ENCODE results near the gene TNPO1.

TNPO1 gene

DNA sequence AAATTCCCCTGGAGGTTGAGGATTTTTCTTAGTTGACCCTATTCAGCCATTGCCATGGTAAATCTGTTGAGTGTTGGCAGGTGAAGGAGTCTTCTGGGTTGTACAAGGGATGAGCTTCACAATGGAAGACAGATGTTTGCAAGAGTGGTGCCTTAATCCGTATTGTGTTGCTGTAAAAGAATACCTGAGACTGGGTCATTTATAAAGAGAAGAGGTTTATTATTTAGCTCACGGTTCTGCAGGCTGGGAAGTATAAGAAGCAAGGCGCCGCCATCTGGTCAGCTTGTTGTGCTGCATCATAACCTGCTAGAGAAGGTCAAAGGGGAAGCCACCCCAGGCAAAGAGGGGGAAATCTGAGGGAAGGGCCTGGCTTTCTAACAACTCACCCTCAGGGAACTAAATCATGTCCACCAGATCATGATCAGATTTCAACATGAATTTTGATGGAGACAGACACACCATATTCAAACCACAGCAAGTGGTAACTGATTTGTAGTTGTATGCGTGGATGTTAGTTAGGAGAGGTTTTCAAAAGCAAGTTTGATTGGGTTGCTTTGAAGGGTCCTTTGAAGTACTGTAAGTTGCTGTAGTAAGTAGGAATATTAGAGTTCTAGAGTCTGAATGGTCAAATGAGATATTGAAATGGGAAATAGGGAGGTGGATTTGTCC, 2.5 kb downstream of the TNPO1 start:
- peak; percentile 67 for DNase-seq (ENCODE audit: low spot score)

DNA sequence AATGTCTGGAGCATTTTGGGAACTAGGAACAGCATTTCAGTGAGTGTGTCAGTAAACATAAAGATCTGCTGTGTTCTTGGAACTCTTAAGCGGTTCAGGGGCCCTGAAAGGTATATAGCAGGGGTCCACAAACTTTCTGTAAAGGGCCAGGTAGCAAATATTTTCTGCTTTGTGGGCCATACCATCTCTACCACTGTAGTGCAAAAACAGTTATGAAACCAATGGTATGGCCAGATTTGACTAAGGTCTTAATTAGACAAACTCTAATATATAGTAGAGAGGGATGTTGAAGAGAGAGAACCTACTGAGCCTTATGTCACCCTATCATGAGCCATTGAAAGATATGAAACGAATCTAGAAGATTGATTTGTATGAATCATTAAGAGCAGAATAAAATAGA, 5.3 kb downstream of the TNPO1 start:
- no peak for DNase-seq (ENCODE audit: low spot score)

DNA sequence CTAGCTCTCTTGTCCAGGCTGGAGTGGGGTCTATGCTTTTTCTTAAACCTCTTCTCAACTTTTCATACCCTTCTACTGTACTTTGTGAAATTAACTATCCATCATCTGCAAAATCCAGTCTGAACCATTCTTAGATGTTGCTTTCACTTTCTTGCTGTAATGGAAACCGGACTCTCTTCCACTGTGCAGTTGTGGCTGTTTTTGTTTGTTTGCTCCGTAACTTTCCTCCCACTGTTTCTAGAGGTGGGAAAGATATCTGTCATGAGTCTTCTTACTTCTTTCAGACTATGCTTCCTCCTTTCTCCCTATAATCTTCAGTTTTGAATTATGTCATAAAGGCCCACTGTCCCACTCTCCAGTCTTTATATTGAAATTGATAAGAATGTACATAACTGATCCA, 6.5 kb downstream of the TNPO1 start:
- no peak for DNase-seq (ENCODE audit: low spot score)

DNA sequence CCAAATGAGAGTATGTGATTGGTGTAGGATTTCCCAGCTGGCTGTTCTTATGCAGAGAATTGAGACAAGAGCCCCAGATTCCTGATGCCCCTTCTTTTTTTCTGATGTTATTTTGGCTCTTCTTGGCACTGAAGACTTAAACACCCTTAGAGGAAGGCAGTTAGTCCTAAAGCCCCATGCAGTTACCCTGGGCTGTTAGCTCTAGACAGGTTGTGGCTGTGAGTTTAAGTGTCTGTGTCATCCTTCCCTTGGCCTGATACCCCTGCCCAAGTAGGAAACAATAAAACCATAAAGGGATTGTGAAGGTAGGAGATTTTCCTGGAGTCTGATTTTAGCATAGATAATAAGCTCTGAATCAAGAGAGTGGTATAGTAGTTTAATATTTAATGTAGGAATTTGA, 13.2 kb downstream of the TNPO1 start:
- DNase-seq (ENCODE audit: low spot score) = no peak

DNA sequence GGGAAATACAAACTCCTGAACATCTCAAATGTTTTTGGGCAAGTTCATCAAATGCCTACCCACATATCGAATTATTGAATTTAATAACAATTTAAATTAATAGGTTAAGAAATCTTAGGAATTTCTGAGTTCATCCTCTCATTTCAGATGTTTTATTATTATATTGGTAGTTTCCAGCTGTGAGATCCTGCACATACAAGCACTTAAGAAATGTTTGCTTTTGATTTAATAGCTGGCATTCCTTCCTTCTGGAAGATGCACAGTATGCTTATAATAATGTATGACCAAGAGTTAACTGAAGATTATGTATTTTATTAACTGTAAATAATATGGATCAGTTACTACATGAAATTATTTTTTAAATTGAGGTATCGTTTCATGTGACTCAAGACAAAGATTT, 13.9 kb downstream of the TNPO1 start:
- DNase-seq (ENCODE audit: low spot score) = no peak

DNA sequence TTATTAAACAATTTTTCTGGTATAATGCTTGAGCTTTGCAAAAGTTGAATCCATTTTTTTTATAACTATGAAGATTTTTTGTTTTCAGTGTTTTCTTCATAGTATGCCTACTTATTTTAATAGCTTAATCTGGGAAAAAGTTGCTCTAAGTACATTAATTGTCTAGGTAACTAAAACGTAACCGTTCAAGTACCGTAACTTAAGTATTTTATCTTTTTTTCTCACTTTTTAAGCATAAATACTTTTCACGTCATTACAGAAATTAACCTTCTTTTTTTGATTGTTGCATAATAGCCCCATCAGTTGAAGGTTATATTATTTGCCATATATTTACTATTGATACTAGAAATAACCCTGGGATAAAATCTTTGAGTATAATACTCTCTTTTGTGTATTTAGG, 15.2 kb downstream of the TNPO1 start:
- no peak for DNase-seq (ENCODE audit: low spot score)

DNA sequence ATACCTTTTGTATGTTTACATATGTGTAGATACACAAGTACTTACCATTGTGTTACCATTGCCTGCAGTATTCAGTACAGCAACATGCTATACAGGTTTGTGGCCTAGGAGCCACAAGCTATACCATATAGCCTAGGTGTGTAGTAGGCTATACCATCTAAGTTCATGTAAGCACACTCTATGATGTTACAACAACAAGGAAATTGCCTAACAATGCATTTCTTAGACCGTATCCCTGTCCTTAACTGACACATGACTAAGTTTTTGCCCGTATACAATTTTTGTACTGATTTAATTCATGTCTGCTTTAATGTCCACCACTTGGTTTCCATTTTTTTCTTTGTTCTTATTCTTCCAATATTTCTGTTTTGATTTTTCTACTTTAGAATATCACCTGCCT, 18.5 kb downstream of the TNPO1 start:
- DNase-seq (ENCODE audit: low spot score) = no peak

DNA sequence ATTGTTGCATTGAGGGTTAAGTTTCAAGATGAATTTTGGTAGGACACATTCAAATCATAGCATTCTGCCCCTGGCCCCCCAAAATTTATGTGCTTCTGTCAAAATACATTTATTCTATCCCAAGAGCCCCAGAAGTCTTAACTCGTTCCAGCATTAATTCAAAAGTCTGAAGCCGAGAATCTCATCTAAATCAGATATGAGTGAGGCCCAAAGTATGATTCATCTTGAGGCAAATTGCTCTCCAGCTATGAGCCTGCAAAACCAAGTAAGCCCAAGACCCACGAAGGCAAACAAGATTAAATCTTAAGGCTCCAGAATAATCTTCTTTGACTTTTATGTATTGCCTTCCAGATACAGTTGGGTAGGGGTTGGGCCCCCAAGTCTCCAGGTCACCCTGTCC, 19.2 kb downstream of the TNPO1 start:
- DNase-seq (ENCODE audit: low spot score) = no peak

DNA sequence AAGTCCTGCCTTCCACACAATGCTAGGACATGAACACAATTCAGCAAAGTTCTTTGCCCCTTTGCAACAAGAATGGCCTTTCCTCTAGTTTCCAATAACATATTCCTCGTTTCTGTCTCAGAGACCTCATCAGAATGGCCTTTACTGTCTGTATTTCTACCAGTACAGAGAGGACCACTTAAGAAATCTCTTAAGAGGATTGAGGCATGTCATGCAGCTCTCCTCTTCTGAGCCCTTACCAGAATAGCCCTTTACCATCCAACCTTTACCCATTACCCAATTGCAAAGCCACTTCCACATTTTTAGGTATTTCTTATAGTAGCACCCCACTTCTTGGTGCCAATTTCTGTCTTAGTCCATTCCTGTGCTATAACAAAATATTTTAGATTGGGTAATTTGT, 20.3 kb downstream of the TNPO1 start:
- DNase-seq (ENCODE audit: low spot score) = no peak

DNA sequence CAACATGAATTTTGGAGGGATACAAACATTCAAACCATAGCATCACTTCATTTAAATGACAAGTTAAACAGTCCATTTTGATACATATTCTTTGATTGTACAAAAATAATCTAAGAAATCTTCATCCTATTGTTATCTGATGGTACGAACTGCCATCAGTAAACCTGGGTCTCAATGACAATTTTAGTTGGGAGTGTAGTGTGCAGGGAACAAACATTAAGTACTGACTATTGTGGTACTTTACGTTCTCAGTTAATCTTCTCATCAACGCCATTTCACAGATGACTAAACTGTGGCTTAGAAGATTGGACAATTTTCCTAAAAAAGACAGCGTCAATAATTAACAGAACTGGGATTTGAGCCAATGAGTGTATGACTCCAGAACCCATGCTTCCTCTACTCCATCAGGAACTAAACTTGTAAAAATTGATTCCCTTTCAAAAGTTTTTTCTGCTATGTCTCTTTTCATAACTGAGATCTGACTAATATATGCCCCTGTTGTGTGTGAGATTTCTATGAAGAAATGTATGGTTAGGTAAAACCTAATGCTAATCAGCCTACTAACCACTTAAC, 21.1 kb downstream of the TNPO1 start:
- peak; percentile 83 for DNase-seq (ENCODE audit: low spot score)

DNA sequence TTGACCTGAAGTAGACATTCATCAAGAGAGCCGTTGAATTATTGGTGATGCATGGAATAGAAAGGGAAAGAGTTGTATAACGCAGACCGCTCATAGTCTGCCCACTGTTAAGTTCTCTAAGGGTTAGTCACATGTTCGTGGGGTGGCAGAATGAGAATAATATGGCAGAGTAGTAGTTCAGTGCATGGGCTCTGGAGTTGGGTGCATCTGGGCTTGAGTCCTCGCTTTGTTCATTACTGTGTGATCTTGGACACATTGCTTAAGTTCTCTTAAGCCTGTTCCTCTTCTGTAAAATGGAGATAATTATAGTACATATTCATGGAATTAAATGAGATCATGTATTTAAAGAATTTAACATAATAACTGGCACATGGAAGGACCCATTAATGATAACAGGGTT, 23.6 kb downstream of the TNPO1 start:
- peak; percentile 34 for DNase-seq (ENCODE audit: low spot score)

DNA sequence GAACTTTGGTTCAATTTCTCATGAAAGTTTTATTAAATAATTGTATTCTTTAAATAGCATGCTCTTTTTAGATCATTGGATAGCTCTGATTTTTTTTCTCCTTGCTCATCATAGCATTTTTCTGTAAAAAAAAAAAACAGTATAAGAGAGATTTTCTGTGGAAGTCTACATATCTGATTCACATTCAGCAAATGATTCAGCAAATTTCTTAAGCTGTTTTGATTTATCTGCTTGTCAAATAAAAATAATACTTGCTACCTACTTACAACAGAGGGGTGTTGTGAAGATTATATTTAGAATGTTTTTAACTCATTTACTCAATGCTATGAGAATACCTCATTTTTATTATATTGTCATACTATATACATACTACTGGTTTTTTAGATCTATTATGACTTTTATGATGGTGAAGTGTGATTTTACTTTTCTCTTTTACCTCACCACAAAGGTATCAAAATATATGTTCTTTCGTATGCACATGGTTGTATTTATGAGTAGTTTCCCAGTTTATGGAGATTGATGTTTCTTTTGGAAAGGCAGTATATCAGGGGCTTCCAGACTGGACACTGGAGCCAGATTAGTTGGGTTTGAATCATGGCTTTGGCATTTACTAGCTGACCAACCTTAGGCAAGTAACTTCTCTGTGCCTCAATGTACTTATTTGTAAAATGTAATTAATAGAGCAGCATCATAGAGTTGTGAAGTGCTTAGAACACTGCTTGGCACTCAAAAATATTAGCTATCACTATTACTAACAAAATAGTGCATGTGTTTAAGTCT, 25.5 kb downstream of the TNPO1 start:
- no peak for DNase-seq (ENCODE audit: low spot score)

DNA sequence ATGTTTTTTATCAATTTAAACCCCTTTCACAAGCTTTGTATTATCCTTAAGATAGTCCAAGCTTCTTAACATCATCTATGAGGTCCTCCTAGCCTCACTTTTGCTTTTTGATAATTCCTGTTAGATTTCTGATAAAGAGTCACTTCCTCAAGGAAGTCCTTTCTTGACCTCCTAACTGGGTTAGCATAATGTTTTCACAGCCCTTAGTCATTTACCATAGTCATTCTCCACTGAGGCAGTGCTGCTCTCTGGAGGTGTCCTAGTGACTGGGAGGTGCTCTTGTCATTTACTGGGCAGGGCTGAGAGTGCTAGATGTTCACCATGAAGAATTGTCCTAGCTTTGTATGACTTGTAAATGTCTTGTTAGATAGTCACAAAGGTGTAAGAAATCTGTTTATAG, 26.4 kb downstream of the TNPO1 start:
- DNase-seq (ENCODE audit: low spot score) = peak; percentile 86

DNA sequence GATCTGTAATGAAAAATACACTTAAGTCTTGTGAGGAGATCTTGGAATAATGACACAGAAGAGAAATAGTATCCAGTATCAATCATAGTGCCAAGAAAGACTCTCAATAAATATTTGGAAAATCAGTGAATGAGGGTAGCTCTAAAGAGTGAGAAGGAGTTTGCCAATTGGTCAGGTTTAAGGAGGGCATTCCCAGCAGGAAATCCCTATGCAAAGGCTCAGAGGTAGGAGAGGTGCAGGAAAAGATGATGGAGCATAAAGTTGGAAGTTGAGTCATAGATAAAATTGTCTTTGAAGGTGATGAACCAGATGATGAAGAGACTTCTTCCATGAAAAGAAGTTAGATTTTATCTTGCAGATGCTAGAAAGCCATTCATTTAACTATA, 27.8 kb downstream of the TNPO1 start:
- DNase-seq (ENCODE audit: low spot score) = no peak

DNA sequence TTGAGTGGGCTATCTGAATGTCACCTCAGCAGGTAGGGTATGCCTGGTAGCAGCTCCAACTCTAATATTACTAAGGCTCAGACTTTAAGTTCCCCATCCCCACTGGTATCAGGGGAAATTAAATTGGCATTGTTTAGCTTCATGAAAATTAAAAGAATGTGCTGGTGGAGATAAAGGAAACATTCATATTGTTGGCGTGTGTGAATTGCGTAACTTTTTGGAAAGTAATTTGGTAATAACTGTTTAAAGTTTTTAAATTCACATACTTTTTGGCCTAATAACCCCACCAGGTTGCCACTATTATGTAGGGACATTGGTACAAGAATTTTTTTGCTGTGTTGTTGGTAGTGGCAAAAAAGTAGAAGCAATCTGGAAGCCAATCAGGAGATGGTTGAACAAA, 29.4 kb downstream of the TNPO1 start:
- DNase-seq (ENCODE audit: low spot score) = no peak

DNA sequence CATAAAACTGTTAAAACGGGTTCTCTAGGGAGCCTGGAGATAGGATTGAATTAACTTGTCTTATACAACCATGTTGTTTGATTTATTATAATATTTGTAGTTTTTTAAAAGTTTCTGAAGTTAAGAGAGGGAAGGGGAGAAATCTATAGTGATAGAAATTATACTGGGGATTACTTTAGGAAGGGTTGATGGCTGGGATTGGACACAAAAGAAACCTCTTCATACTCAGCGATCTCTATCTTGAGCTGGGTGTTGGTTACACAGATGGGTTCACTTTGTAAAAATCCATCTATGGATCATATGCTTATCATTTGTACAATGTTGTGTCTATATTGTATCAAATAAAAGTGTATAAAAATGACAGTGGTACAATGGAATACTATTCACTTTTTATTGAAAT, 30.0 kb downstream of the TNPO1 start:
- DNase-seq (ENCODE audit: low spot score) = no peak

DNA sequence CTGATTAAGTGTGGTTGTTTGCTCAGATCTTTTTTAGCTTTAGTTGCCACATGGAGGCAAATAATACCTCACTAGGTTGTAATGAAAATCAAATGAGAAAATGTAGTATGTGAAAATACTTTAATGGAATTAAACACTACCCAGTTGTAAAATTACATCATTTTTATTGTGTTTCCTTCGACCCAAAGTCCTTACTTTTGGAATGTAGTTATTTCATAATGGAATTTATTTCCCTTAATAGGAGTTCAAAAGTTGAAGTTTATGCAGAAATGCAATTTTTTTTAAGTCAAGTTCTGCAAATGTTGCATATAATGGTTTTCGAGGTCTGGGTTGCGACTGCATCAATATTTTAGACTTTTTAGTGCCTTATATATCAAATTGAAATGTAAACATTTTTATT, 31.0 kb downstream of the TNPO1 start:
- no peak for DNase-seq (ENCODE audit: low spot score)

DNA sequence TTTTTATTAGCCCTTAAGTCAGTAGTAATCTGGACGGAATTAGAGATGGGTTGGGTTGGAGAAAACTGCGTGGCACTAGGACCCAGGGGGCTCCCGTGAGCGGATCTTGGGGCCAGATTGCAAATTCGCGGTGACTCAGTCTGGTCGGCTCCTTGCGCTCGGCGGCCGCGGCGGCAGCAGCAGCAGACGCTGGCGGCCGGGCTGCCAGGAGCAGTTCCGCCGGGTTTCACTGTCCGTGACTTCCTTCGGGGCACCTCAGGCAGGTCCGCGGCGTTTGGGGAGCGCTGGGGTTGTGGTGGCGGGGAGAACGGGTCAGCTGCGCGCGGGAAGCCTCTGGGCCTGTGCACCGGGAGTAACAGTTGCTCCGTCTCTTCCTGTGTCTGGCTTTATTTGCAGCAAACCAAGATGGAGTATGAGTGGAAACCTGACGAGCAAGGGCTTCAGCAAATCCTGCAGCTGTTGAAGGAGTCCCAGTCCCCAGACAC, 31.6 kb downstream of the TNPO1 start:
- DNase-seq (ENCODE audit: low spot score) = peak; percentile 92

DNA sequence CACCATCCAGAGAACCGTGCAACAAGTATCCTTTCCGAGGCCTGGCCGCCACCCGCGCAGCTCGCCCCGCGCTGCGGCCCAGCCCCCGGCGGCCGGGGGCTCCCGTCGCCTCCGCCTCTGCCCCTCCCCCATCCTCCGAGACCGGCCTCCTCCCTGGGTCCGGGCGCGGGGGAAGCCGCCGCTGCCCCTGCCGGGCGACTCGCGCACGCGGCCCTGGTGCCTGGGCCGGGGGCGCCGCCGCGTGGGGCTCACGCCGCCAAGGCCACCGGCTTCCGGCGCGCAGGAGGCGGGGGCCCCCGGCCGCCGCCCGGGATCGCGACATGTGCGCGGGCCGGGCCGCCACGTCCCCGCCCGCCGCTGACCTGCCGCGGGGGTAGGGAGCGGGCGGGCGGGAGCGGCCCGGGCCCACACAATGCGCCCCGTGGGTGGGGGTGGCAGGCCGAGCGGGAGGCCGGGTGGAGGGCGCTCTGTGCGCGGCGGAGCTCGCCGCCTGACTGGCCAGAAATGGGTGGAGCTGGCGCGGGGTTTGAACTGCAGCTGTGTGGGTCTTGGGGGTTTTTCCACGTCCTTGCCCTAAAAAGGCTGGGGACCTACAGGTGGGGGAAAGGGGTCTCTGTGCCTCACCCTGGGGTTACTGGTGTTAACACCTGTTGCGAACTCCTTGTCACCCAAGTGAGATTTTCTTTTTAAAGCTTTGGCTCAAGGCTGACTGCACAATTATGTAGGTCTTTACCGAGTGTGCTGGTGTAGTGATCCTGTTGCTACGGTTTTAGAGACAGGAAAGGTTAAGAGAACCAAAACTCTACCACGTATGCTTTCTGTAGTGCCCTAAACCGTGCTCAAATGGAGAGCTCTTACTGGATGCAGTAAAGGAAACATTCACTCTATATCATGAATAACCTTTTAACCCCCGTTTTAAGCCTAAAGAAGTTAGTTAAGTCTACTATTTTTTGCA, 32.3 kb downstream of the TNPO1 start:
- DNase-seq (ENCODE audit: low spot score) = peak; percentile 48

DNA sequence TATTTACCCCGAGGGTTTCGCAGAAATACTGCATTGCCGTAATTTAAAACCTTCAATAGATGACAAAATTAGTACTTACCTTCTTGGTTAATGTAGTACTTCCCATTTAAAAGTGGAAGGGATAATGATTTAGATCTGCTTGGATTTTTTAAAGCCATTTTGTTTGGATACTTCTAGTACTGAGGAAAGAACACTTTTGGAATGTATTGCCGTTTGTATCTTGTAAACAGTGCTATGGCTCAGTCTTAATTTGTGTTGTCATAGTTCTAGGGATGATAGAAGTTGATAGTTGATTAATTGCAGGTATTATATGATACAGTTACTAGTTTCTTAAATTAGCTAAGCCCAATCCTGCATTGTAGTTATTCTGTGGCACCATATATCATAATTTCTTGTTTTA, 33.1 kb downstream of the TNPO1 start:
- DNase-seq (ENCODE audit: low spot score) = no peak

DNA sequence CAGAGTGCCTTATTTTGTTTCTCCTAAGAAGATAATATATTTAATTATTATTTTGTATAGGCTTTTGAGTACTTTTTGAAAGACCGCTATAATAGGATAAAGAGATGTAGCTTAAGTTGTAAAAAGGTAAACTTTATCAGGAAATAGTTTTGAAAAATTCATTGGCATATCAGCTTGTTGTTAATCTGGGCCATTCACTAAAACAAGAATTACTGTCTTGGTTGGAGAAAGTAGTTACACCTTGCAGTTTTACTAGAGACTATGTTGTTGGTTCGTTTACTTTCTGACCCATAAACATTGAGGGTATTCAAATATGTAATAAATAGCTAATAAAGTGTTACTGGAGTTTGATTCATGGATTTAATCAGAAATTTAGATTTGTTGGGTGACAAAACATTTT, 33.7 kb downstream of the TNPO1 start:
- no peak for DNase-seq (ENCODE audit: low spot score)

DNA sequence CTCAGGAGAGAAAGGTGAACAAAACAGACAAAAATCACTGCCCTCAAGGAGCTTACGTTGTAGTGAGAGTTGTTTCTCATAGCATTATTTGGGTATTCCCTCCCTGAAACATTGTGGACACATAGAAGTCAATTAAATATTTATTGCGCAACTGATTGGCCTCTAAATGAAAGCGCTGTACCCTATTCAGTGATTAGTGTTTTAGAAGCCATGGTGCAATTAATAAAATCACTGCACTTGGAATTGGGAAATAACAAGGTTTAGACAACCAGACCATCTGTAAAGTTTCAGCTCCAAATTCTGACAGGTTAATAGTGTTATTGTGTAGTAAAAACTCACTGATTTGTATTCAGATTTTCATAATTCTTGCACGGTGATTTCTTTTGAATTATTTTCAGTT, 35.9 kb downstream of the TNPO1 start:
- no peak for DNase-seq (ENCODE audit: low spot score)
